HG03159 (cell line): Measurements from ENCODE around the gene MTX3.

ENCODE experiments used
- ATAC-seq: cut with Tn5 transposase; IDR thresholded peaks from one replicate; pipeline ENCODE4 v1.9.1; 2021; ENCODE audit warnings: mild to moderate bottlenecking, moderate library complexity; ENCODE audit not compliant: unreplicated experiment

The MTX3 gene

GRCh38 chr5:79936646-79937216, 54.3 kb downstream of the MTX3 start:
- ATAC-seq: no peak

DNA sequence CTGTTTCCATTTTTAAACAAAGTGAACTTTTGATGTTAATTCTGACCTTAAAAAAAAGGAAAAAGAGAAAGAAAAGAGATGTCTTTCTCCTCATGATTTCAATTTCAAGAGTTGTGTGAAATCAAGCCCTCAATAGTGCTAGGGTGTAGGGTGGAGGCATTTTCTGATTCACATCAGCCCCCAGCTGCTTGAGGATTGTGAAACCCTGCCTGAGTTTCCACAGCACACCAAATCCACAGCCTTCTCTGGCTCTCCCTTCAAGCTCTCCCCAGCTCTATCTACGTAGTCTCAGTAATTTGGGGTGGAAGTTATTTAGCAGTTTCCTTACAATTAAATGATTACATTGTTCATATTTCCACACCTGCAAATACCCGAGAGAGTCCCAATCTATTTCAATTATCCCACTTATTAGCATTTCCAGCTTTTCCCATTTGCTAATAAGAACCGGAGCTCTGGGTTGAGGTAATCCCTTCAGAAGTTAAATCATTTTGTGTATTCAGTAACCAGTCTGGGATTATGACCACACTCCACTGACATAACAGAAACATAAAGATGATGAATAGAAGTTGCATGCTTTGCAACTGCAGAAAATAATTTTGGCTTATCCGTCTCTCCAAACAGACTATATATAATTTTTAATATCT, 54.9 kb downstream of the MTX3 start:
- no peak for ATAC-seq

DNA sequence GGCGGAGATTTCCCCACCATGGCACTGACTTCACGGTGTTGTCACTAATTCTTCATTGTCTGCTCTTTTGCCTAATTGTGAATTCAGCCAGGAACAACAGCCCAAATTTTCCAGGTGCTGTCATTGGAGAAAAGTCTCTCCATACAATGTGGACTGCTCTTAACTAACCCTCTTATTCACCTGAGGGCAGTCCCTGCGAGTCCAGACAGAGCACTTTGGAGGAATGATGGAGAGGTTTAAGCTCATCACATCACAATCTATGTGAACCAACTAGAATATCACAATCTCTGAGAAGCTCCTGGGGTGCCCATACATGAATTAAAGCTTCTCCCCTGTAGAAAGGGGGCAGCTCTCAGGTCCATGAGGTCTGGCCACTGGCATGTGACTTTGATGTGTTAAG, 56.4 kb downstream of the MTX3 start:
- no peak for ATAC-seq

DNA sequence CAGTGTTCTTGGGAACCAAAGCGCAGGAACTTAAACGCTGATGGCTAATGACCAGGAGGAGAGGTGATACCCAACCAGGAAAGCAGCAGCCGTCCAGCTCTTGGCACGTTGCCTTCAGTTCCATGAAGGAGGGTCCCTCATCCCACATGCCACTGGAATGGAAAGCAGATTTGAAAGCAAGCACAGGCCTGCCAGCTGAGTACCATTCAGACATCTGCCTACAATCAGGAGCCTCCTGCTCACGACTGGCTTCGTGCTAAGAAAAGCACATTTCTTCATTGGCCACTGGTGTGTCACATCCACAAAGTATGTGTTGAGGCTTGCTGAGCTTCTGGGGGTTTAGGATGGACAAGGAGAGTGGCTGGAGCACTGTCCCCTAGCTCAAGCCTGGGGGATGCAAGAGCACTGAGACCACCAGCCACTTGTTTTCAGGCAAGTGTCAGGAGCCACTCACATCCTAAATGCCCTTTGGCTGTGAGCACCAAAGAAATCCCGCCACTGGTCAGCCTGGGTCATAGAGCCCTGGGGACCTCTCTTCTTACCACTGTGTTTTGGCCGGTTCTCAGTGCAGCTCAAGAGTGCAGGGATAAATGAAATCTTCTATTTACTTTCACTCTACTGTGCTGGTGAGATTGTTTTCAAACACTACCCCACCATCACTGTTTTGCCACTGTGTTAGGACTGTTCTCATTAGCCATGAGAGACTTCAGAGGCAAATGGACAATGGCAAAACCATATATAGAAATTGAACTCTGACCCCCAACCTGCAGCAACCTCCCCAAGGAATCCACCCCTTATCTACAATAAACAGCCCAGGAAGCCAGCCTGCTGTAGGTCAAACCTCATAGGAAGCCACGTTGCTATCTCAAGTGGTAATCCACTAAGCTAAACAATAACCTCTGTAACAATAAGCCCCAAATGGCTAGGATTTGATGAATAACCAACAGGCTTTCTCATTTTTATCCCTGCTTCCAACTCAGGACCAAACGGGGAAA, 58.3 kb downstream of the MTX3 start:
- ATAC-seq: no peak

DNA sequence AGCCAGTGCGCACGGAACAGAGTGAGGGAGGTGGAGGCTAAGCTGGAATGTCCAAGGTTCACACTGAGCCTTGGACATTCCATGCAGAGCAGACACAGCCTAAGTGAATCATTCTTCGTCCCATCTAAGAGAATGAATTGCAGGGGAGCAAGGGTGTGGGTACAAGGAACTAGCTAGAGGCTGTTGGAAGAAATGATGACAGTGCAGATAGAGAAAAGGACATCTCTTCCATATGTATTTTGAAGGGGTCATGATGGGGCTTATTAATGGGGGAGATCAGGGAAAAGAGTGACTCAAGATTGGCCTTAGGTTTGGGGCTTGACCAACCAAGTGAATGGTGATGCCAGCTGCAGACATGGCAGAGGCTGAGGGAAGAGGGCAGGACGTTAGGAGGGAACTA, 59.2 kb downstream of the MTX3 start:
- ATAC-seq: no peak

GRCh38 chr5:79931409-79931808, 59.7 kb downstream of the MTX3 start:
- no peak for ATAC-seq

DNA sequence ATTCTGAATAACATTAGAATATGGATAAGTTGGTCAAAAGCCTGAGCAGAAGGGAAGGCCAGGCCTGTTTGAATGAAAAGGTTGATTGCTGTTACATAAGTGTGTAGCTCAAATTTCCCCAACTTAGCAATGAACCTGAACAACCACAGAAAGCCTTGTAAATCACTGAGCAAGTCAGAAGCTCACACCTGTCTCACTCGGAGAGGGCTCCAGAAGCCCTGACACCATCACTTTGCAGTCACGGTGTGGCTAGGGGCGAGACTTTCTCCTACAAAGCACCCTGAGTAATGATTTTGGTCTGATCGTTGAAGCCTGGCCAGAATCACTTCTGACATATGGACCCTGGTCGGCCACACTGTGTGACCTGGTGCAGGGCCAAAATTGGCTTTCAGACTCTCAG, 62.0 kb downstream of the MTX3 start:
- ATAC-seq: no peak
